ENCODE measurements around the gene NUP85.

The NUP85 gene

DNA sequence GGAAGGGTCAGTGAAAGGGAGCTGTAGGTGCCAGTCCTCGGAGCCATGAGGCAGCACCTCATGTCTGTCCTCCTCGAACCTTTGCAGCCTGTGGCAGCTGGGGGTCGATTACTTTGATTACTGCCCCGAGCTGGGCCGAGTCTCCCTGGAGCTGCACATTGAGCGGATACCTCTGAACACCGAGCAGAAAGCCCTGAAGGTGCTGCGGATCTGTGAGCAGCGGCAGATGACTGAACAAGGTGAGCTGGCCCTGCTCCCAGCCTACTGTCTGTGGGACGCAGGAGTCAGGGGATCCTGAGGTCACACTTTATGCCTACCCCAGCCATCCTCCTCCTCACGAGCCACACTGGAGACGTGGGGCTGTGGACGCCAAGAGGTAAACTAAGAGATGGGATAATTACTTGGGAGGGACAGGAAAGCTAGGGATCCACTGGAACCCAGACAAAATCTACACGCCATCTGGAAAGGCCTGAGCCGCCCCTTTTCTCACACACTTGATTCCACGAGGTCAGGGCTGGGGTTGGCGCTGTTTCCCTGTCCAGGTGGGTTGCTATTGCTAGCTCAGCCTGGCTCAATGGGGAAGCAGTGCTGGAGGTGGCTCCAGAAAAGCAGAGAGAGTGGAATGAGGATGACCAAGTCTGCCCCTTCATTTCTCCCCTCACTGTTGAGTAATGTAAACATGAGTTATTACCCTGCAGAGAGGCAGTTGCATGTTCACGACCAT lies 26.4 kb downstream of the NUP85 start:
- ATAC-seq: no peak
- TF ChIP-seq, protein P1, sequence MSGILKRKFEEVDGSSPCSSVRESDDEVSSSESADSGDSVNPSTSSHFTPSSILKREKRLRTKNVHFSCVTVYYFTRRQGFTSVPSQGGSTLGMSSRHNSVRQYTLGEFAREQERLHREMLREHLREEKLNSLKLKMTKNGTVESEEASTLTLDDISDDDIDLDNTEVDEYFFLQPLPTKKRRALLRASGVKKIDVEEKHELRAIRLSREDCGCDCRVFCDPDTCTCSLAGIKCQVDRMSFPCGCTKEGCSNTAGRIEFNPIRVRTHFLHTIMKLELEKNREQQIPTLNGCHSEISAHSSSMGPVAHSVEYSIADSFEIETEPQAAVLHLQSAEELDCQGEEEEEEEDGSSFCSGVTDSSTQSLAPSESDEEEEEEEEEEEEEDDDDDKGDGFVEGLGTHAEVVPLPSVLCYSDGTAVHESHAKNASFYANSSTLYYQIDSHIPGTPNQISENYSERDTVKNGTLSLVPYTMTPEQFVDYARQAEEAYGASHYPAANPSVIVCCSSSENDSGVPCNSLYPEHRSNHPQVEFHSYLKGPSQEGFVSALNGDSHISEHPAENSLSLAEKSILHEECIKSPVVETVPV (CRISPR knock-in tag; IDR thresholded peaks at IDR 0.05): no peak
- TF ChIP-seq RARB (CRISPR knock-in tag; IDR thresholded peaks at IDR 0.05) (no peak), ZNF70 (CRISPR knock-in tag; IDR thresholded peaks at IDR 0.05) (no peak), ISL1 (CRISPR knock-in tag; IDR thresholded peaks at IDR 0.05) (no peak), ESRRG (CRISPR knock-in tag; IDR thresholded peaks at IDR 0.05) (no peak), ZC3H10 (CRISPR knock-in tag; IDR thresholded peaks at IDR 0.05) (no peak), ZNF8 (CRISPR knock-in tag; IDR thresholded peaks at IDR 0.05) (no peak), BACH2 (CRISPR knock-in tag; IDR thresholded peaks at IDR 0.05; ENCODE audit: borderline replicate concordance) (no peak), ZFP3 (CRISPR knock-in tag; IDR thresholded peaks at IDR 0.05) (no peak), GLIS3 (CRISPR knock-in tag; IDR thresholded peaks at IDR 0.05) (no peak), OSR1 (CRISPR knock-in tag; IDR thresholded peaks at IDR 0.05) (no peak), CSDC2 (CRISPR knock-in tag; IDR thresholded peaks at IDR 0.05) (no peak), PPARA (CRISPR knock-in tag; IDR thresholded peaks at IDR 0.05; ENCODE audit: borderline replicate concordance) (no peak), ZFP30 (CRISPR knock-in tag; IDR thresholded peaks at IDR 0.05) (no peak)
- TF ChIP-seq, protein P2, sequence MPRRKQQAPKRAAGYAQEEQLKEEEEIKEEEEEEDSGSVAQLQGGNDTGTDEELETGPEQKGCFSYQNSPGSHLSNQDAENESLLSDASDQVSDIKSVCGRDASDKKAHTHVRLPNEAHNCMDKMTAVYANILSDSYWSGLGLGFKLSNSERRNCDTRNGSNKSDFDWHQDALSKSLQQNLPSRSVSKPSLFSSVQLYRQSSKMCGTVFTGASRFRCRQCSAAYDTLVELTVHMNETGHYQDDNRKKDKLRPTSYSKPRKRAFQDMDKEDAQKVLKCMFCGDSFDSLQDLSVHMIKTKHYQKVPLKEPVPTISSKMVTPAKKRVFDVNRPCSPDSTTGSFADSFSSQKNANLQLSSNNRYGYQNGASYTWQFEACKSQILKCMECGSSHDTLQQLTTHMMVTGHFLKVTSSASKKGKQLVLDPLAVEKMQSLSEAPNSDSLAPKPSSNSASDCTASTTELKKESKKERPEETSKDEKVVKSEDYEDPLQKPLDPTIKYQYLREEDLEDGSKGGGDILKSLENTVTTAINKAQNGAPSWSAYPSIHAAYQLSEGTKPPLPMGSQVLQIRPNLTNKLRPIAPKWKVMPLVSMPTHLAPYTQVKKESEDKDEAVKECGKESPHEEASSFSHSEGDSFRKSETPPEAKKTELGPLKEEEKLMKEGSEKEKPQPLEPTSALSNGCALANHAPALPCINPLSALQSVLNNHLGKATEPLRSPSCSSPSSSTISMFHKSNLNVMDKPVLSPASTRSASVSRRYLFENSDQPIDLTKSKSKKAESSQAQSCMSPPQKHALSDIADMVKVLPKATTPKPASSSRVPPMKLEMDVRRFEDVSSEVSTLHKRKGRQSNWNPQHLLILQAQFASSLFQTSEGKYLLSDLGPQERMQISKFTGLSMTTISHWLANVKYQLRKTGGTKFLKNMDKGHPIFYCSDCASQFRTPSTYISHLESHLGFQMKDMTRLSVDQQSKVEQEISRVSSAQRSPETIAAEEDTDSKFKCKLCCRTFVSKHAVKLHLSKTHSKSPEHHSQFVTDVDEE (CRISPR knock-in tag; IDR thresholded peaks at IDR 0.05): no peak
- TF ChIP-seq, protein P3, sequence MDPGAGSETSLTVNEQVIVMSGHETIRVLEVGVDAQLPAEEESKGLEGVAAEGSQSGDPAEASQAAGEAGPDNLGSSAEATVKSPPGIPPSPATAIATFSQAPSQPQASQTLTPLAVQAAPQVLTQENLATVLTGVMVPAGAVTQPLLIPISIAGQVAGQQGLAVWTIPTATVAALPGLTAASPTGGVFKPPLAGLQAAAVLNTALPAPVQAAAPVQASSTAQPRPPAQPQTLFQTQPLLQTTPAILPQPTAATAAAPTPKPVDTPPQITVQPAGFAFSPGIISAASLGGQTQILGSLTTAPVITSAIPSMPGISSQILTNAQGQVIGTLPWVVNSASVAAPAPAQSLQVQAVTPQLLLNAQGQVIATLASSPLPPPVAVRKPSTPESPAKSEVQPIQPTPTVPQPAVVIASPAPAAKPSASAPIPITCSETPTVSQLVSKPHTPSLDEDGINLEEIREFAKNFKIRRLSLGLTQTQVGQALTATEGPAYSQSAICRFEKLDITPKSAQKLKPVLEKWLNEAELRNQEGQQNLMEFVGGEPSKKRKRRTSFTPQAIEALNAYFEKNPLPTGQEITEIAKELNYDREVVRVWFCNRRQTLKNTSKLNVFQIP (CRISPR knock-in tag; IDR thresholded peaks at IDR 0.05; ENCODE audit: borderline replicate concordance, low read depth): no peak
- TF ChIP-seq, protein P4, sequence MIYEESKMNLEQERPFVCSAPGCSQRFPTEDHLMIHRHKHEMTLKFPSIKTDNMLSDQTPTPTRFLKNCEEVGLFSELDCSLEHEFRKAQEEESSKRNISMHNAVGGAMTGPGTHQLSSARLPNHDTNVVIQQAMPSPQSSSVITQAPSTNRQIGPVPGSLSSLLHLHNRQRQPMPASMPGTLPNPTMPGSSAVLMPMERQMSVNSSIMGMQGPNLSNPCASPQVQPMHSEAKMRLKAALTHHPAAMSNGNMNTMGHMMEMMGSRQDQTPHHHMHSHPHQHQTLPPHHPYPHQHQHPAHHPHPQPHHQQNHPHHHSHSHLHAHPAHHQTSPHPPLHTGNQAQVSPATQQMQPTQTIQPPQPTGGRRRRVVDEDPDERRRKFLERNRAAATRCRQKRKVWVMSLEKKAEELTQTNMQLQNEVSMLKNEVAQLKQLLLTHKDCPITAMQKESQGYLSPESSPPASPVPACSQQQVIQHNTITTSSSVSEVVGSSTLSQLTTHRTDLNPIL (CRISPR knock-in tag; IDR thresholded peaks at IDR 0.05; ENCODE audit: low read depth): no peak

DNA sequence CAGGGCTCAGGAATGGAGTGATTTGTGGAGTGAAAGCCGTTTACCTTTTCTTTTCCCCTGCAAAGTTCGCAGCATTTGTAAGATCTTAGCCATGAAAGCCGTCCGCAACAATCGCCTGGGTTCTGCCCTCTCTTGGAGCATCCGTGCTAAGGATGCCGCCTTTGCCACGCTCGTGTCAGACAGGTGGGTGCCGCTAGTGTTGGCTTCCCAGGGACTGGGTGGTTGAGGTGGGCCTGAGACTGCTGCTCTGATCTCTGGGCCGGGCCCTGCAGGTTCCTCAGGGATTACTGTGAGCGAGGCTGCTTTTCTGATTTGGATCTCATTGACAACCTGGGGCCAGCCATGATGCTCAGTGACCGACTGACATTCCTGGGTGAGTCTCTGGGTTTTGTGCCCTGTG lies 27.3 kb downstream of the NUP85 start:
- no peak for ATAC-seq
- TF ChIP-seq ZNF70 (CRISPR knock-in tag; IDR thresholded peaks at IDR 0.05): no peak
- no peak for TF ChIP-seq TOX (CRISPR knock-in tag; IDR thresholded peaks at IDR 0.05; ENCODE audit: borderline replicate concordance)

DNA sequence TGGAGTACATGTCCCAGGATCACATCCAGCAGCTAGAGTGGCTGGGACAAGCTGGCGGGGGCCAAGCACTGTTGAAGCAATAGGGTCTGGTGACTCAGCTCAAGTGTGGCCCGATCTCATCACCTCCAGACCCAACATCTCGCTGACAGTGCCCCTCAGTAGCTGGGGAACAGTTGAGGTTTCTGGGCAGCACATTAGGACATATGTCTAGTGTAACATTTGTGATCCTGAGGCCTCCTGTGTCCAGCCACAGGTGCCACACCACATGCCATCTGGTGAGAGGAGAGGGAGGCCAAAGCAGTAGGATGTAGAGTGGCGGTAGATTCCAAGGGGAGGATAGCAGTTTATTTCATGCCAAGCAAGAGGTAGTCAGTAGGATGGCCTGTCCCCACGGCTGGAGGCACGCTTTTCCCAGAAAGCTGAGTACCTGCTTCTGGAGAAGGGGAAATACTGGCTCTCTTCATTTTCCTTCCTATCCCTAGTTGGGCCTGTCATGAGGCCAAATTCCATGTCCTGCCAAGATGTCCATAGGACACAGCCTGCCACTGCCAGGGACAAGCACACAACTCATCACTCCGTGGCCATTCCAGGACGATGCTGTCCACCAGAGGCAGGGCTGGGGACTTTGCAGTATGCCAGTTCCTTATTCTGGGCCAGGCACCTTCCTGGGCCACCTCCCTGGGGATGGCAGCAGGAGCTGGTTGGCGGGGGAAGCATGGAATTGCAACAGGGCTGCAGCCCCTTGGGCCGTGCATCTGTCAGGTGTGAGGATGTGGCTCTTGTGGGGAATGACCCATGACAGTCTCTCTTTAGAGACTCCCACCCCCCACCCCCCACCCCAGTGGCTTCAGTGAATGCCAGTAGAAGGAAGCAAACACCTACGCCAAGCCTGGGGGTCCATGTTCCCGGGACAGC lies 31.9 kb downstream of the NUP85 start:
- no peak for ATAC-seq
- no peak for TF ChIP-seq RARB (CRISPR knock-in tag; IDR thresholded peaks at IDR 0.05)
- TF ChIP-seq ZFP3 (CRISPR knock-in tag; IDR thresholded peaks at IDR 0.05): no peak
- TF ChIP-seq CSDC2 (CRISPR knock-in tag; IDR thresholded peaks at IDR 0.05): no peak
- TF ChIP-seq, protein P2 (CRISPR knock-in tag; IDR thresholded peaks at IDR 0.05): no peak
- TF ChIP-seq ZFP30 (CRISPR knock-in tag; IDR thresholded peaks at IDR 0.05): no peak
- no peak for TF ChIP-seq GLIS3 (CRISPR knock-in tag; IDR thresholded peaks at IDR 0.05)
- no peak for TF ChIP-seq PPARA (CRISPR knock-in tag; IDR thresholded peaks at IDR 0.05; ENCODE audit: borderline replicate concordance)
- TF ChIP-seq, protein P5, sequence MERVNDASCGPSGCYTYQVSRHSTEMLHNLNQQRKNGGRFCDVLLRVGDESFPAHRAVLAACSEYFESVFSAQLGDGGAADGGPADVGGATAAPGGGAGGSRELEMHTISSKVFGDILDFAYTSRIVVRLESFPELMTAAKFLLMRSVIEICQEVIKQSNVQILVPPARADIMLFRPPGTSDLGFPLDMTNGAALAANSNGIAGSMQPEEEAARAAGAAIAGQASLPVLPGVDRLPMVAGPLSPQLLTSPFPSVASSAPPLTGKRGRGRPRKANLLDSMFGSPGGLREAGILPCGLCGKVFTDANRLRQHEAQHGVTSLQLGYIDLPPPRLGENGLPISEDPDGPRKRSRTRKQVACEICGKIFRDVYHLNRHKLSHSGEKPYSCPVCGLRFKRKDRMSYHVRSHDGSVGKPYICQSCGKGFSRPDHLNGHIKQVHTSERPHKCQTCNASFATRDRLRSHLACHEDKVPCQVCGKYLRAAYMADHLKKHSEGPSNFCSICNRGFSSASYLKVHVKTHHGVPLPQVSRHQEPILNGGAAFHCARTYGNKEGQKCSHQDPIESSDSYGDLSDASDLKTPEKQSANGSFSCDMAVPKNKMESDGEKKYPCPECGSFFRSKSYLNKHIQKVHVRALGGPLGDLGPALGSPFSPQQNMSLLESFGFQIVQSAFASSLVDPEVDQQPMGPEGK (CRISPR knock-in tag; IDR thresholded peaks at IDR 0.05; ENCODE audit: borderline replicate concordance): no peak
- TF ChIP-seq ZNF70 (CRISPR knock-in tag; IDR thresholded peaks at IDR 0.05): no peak
- TF ChIP-seq, protein P3 (CRISPR knock-in tag; IDR thresholded peaks at IDR 0.05; ENCODE audit: borderline replicate concordance, low read depth): no peak
- TF ChIP-seq, protein P4 (CRISPR knock-in tag; IDR thresholded peaks at IDR 0.05; ENCODE audit: low read depth): no peak
- TF ChIP-seq ESRRG (CRISPR knock-in tag; IDR thresholded peaks at IDR 0.05): no peak
